Breast epithelium (tissue), 4 donors: ENCODE results near the gene FAM98B. TPM values are rescaled to one million over a fixed set of nuclear protein-coding genes. Genes with fewer than 3 reads are reported as not detected.

Experiments used
- DNase-seq, 2 donors: peaks; one replicate each; pipeline ENCODE4 v3.0.0-alpha.2; 2019; ENCODE audit warnings: low spot score in 2 of 2
- H3K27ac ChIP-seq, 2 donors: fragments of 200-600 bp; sonication (generic) in 1 of 2; one replicate each; pipeline ENCODE4 v1.5.1; 2016 to 2019; ENCODE audit warnings: mild to moderate bottlenecking in 1 of 2
- H3K27me3 ChIP-seq, 2 donors: fragments of 200-600 bp; sonication (generic) in 1 of 2; one replicate each; pipeline versions ENCODE4 v1.5.1 to v1.6.0; 2017 to 2019; ENCODE audit warnings: control low read depth in 1 of 2, mild to moderate bottlenecking in 1 of 2
- H3K36me3 ChIP-seq: fragments of 200-600 bp; one replicate; pipeline ENCODE4 v1.5.1; 2019
- H3K4me1 ChIP-seq, 2 donors: fragments of 200-600 bp; sonication (generic); one replicate each; pipeline ENCODE4 v1.5.1; 2016 to 2019; ENCODE audit warnings: control low read depth in 1 of 2
- H3K4me3 ChIP-seq, 3 donors: fragments of 200-600 bp; sonication (generic); 1 replicate in 2 of 3; 2 replicates in 1 of 3; pipeline ENCODE4 v1.5.1; 2016 to 2019; ENCODE audit warnings: mild to moderate bottlenecking in 3 of 3, moderate library complexity in 2 of 3
- H3K9me3 ChIP-seq, 2 donors: fragments of 200-600 bp; sonication (generic) in 1 of 2; one replicate each; pipeline ENCODE4 v1.5.1; 2016 to 2019; ENCODE audit warnings: control low read depth in 1 of 2
- CTCF ChIP-seq, 3 donors: fragments of 450-650 bp; IDR thresholded peaks; one replicate each; pipeline ENCODE4 v1.5.1; 2016 to 2017; ENCODE audit warnings: antibody characterized with exemption in 3 of 3, mild to moderate bottlenecking in 3 of 3, moderate library complexity in 3 of 3
- POLR2A ChIP-seq: fragments of 450-650 bp; IDR thresholded peaks from one replicate; pipeline ENCODE4 v1.6.1; 2016; ENCODE audit warnings: antibody characterized with exemption, mild to moderate bottlenecking, moderate library complexity
- POLR2AphosphoS5 ChIP-seq, 3 donors: sonication (generic); formaldehyde crosslinking; IDR thresholded peaks; one replicate each; pipeline ENCODE4 v1.6.1; 2017; ENCODE audit warnings: antibody characterized with exemption in 3 of 3
- intact Hi-C: fragments of 100-400 bp; cut with DNase I; formaldehyde crosslinking; loops from one replicate; pipeline ENCODE4 v1.15.1; 2023; ENCODE audit warnings: low total_unique reads
- total RNA-seq, 3 donors: library from RNA; depleted of rRNA; stranded (reverse); fragments of >200 nt; gene quantifications; one replicate each; pipeline ENCODE4 v1.1.0, GENCODE V29; 2016

Gene FAM98B
- total RNA-seq, 3 donors from 2014 or later: 12.0 to 14.6 (median 13.4) TPM

GRCh38 chr15:38525489-38525888, 71.6 kb downstream of the FAM98B start:
- DNase-seq: no peak
- H3K27ac ChIP-seq: no peak overlapping the region
- H3K9me3 ChIP-seq: no peaks in the 10 kb centered on the region
- H3K27me3 ChIP-seq: no peaks in the 10 kb centered on the region
- H3K4me1 ChIP-seq: no peaks in the 10 kb centered on the region
- no peaks in the 10 kb centered on the region for H3K36me3 ChIP-seq
- TF ChIP-seq CTCF (IDR thresholded peaks at IDR 0.05) (no peak), POLR2AphosphoS5 (IDR thresholded peaks at IDR 0.05) (no peak), POLR2A (no peak)
- intact Hi-C loops: loop anchor here (10.0 kb wide), 1 partner anchor 1741 kb away; no protein-coding TSS in a partner anchor
- no peak overlapping the region for H3K4me3 ChIP-seq

- Histone ChIP-seq H3K36me3 (no peaks in the 10 kb centered on the region), H3K4me1 (no peaks in the 10 kb centered on the region), H3K27ac (no peak overlapping the region), H3K27me3 (no peaks in the 10 kb centered on the region), H3K4me3 (no peak overlapping the region), H3K9me3 (no peaks in the 10 kb centered on the region)
- intact Hi-C loops: loop anchor here (1.0 to 10.0 kb wide), 2 partner anchors 14 to 1741 kb away; no protein-coding TSS in a partner anchor
- DNase-seq: no peak
- no peak for TF ChIP-seq CTCF (IDR thresholded peaks at IDR 0.05)
- TF ChIP-seq POLR2AphosphoS5 (IDR thresholded peaks at IDR 0.05): no peak
- TF ChIP-seq POLR2A: no peak
These were observed 72.2 kb downstream of the FAM98B start for GRCh38 chr15:38526158-38526557.

GRCh38 chr15:38528294-38528693, 74.4 kb downstream of the FAM98B start:
- DNase-seq: no peak
- TF ChIP-seq POLR2AphosphoS5 (IDR thresholded peaks at IDR 0.05) (no peak), POLR2A (no peak)
- intact Hi-C loops: loop anchor here (10.0 kb wide), 1 partner anchor 1743 kb away; no protein-coding TSS in a partner anchor
- no peaks in the 10 kb centered on the region for H3K4me1 ChIP-seq
- H3K9me3 ChIP-seq: no peaks in the 10 kb centered on the region
- H3K36me3 ChIP-seq: no peaks in the 10 kb centered on the region
- H3K27ac ChIP-seq: no peak overlapping the region
- H3K27me3 ChIP-seq: no peaks in the 10 kb centered on the region
- no peak overlapping the region for H3K4me3 ChIP-seq

GRCh38 chr15:38530113-38530512, 76.2 kb downstream of the FAM98B start:
- no peaks in the 10 kb centered on the region for H3K36me3 ChIP-seq
- TF ChIP-seq CTCF (IDR thresholded peaks at IDR 0.05): no peak
- no peak for DNase-seq
- H3K4me3 ChIP-seq: no peak overlapping the region
- no peaks in the 10 kb centered on the region for H3K27me3 ChIP-seq
- intact Hi-C loops: loop anchor here (10.0 kb wide), 1 partner anchor 515 kb away; no protein-coding TSS in a partner anchor
- H3K4me1 ChIP-seq: no peaks in the 10 kb centered on the region
- H3K9me3 ChIP-seq: no peaks in the 10 kb centered on the region
- H3K27ac ChIP-seq: no peak overlapping the region

GRCh38 chr15:38531509-38531908, 77.6 kb downstream of the FAM98B start:
- no peaks in the 10 kb centered on the region for H3K9me3 ChIP-seq
- H3K27me3 ChIP-seq: no peaks in the 10 kb centered on the region
- H3K27ac ChIP-seq: no peak overlapping the region
- no peaks in the 10 kb centered on the region for H3K4me1 ChIP-seq
- TF ChIP-seq CTCF (IDR thresholded peaks at IDR 0.05): no peak
- TF ChIP-seq POLR2A: no peak
- TF ChIP-seq POLR2AphosphoS5 (IDR thresholded peaks at IDR 0.05): no peak
- intact Hi-C loops: loop anchor here (10.0 kb wide), 1 partner anchor 517 kb away; no protein-coding TSS in a partner anchor
- DNase-seq: no peak
- no peak overlapping the region for H3K4me3 ChIP-seq
- no peaks in the 10 kb centered on the region for H3K36me3 ChIP-seq

GRCh38 chr15:38532728-38533127, 78.8 kb downstream of the FAM98B start:
- Histone ChIP-seq H3K9me3 (no peaks in the 10 kb centered on the region), H3K36me3 (no peaks in the 10 kb centered on the region), H3K27me3 (no peaks in the 10 kb centered on the region), H3K4me3 (no peak overlapping the region), H3K4me1 (no peaks in the 10 kb centered on the region), H3K27ac (no peak overlapping the region)
- TF ChIP-seq CTCF (IDR thresholded peaks at IDR 0.05) (no peak), POLR2AphosphoS5 (IDR thresholded peaks at IDR 0.05) (no peak), POLR2A (no peak)
- no peak for DNase-seq
- intact Hi-C loops: loop anchor here (10.0 kb wide), 1 partner anchor 518 kb away; no protein-coding TSS in a partner anchor
